Measurements from ENCODE around the gene CCDC106. TPM values are rescaled to one million over a fixed set of nuclear protein-coding genes. Genes with fewer than 3 reads are reported as not detected.
A peak's percentile ranks its signal among the peaks of the same experiment; 100 is the strongest.

CCDC106 gene
- total and polyA plus RNA-seq, 8 donors: 9.7 to 16.8 (median 14.7) TPM

DNA sequence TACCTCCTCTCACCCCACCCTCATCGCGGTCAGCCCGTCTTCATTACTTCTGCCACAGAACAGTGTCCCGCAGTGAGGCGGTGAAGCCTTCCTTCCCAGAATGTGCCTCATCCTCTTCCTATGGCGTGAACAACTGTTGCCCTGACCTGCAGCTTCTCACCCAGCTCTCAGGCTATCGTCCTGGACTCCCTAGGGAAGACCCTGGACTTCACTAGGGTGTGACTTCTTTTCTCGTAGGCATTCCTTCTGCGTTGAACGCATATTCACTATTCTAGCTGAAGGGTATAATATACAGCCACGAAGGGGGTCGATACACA is 41.6 kb upstream of the CCDC106 start:
- H3K4me3 ChIP-seq: peak overlapping the region; percentile 65 to 74
- TF ChIP-seq, protein P1, sequence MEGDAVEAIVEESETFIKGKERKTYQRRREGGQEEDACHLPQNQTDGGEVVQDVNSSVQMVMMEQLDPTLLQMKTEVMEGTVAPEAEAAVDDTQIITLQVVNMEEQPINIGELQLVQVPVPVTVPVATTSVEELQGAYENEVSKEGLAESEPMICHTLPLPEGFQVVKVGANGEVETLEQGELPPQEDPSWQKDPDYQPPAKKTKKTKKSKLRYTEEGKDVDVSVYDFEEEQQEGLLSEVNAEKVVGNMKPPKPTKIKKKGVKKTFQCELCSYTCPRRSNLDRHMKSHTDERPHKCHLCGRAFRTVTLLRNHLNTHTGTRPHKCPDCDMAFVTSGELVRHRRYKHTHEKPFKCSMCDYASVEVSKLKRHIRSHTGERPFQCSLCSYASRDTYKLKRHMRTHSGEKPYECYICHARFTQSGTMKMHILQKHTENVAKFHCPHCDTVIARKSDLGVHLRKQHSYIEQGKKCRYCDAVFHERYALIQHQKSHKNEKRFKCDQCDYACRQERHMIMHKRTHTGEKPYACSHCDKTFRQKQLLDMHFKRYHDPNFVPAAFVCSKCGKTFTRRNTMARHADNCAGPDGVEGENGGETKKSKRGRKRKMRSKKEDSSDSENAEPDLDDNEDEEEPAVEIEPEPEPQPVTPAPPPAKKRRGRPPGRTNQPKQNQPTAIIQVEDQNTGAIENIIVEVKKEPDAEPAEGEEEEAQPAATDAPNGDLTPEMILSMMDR (IDR thresholded peaks at IDR 0.05): no peak
- no peaks in the 10 kb centered on the region for H3K9me3 ChIP-seq
- no peaks in the 10 kb centered on the region for H3K27me3 ChIP-seq
- H3K36me3 ChIP-seq: peaks cover 0 to 35% of the 10 kb centered on the region in 2 donors
- intact Hi-C loops (cut with DNase I): loop anchor here in 1 of 2 donors (10.0 kb wide), 1 partner anchor 92 kb away; no protein-coding TSS in a partner anchor
- H3K27ac ChIP-seq: peak overlapping the region; percentile 91 to 95
- DNase-seq (no peak), ATAC-seq (no peak)
- peaks cover 7 to 74% of the 10 kb centered on the region in 2 donors for H3K4me1 ChIP-seq

DNA sequence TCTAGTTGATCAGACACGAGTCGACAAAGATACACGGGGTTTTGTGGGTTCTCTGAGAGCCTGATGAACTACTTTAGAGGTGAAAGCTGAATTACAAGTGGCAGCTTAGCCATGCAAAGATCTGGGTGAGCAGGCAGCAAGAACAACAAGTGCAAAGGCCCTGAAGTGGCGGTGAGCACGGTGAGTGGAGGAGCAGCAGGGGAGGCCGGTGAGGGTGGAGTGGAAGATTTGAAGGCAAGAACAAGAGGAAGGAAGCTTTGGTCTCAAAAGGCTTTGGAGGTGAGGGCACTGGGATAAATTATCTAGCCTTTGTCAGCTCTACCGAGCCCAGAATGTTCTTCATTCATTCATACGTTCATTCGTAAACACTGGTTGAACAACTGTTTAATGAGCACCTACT is 41.2 kb upstream of the CCDC106 start:
- no peaks in the 10 kb centered on the region for H3K9me3 ChIP-seq
- ATAC-seq (no peak), DNase-seq (no peak)
- H3K4me3 ChIP-seq: peak overlapping the region; percentile 65 to 74
- H3K27me3 ChIP-seq: no peaks in the 10 kb centered on the region
- H3K4me1 ChIP-seq: peaks cover 7 to 73% of the 10 kb centered on the region in 2 donors
- H3K27ac ChIP-seq: peak overlapping the region in 1 of 2 donors; percentile 95
- TF ChIP-seq, protein P1 (IDR thresholded peaks at IDR 0.05): no peak
- H3K36me3 ChIP-seq: peaks cover 0 to 35% of the 10 kb centered on the region in 2 donors
- intact Hi-C loops (cut with DNase I): loop anchor here in 1 of 2 donors (10.0 kb wide), 1 partner anchor 92 kb away; no protein-coding TSS in a partner anchor

DNA sequence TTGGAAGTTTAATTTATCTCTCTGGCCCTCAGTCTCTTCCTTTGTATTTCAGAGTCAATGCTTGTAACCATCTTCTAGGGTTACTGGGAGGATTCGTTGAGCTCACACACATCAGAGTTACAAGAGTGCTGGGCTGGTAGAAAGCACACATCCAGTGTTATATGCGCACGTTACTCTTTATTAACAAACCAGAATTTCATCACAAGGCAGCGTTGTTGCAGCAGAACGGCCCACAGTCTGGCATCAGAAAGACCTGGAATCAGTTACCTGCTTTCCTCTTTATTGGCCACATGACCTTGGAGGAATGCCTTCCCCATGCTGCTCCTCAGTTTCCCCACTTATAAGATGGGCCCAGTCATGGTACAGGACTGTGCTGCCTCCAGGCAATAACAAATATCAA is 38.7 kb upstream of the CCDC106 start:
- ATAC-seq (no peak), DNase-seq (no peak)
- H3K9me3 ChIP-seq: no peaks in the 10 kb centered on the region
- H3K4me3 ChIP-seq: no peak overlapping the region
- no peaks in the 10 kb centered on the region for H3K27me3 ChIP-seq
- H3K27ac ChIP-seq: no peak overlapping the region
- intact Hi-C loops (cut with DNase I): loop anchor here in 1 of 2 donors (10.0 kb wide), 1 partner anchor 95 kb away; no protein-coding TSS in a partner anchor
- H3K36me3 ChIP-seq: peaks cover 0 to 33% of the 10 kb centered on the region in 2 donors
- H3K4me1 ChIP-seq: peaks cover 7 to 58% of the 10 kb centered on the region in 2 donors
- TF ChIP-seq, protein P1 (IDR thresholded peaks at IDR 0.05): no peak

DNA sequence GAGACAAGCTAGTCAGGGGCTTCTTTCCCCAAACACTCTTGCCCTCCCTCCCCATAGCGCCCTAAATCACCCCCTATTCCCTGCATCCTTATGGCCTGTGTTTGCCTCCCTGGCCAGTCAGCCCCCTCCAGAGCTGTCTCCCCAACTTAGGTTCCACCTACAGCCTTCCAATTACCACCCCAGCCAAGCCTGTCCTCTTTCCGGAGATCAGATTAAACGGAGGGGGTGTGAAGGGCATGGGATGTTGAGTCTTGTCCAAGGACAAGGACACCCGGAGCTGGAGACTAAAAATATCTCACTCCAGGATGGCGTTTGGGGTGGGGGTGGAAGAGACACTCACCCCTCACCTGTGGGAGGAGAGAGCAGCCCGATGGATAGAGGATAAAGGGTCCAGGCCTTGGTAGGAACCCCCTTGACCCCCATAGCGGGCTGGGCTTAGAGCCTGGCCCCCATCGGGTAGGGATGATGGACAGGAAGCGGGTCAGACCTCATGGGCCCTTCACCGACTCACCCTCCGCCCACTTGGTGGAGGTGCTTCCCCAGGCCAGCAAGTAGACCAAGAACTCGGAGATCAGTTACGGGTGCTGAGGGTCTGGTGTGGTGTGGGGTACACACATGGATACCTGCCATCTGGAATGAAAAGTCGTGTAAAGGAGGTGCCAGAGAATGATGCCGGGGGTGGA is 36.6 kb upstream of the CCDC106 start:
- no peaks in the 10 kb centered on the region for H3K27me3 ChIP-seq
- no peaks in the 10 kb centered on the region for H3K9me3 ChIP-seq
- intact Hi-C loops (cut with DNase I): no loop called here
- no peak for ATAC-seq
- no peak for DNase-seq
- H3K4me3 ChIP-seq: no peak overlapping the region
- H3K27ac ChIP-seq: no peak overlapping the region
- peaks cover 0 to 54% of the 10 kb centered on the region in 2 donors for H3K36me3 ChIP-seq
- TF ChIP-seq, protein P1 (IDR thresholded peaks at IDR 0.05): no peak
- H3K4me1 ChIP-seq: peaks cover 5 to 48% of the 10 kb centered on the region in 2 donors

DNA sequence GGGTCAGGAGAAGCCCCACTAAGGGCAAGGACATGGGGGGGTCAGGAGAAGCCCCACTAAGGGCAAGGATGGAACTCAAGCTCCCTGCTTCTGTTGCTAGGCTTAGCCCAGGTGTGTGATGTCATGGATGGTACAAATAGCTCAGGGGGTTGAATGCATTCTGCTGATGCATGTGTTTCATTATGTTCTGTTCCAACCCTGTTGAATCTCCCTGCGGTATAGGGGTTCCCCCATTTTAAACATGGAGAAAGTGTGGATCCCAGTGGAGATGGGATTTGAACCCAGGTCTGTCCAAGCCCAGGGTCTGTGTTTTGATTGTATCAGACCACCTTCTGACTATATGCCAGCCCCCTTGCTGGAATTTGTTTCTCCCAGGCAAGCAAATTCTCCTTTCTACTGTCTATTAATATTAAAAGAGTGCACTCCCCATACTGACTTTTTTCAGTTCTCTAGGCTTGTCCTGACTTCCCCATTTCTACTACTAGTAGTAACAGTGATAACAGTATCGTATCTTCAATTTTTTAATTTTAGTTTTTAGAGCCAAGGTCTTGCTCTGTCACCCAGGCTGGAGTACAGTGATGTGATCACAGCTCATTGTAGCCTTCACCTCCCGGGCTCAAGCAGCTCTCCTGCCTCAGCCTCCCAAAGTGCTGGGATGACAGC is 35.9 kb upstream of the CCDC106 start:
- Histone ChIP-seq H3K27ac (no peak overlapping the region), H3K36me3 (peaks cover 0 to 61% of the 10 kb centered on the region in 2 donors), H3K27me3 (no peaks in the 10 kb centered on the region), H3K9me3 (no peaks in the 10 kb centered on the region), H3K4me3 (no peak overlapping the region), H3K4me1 (peaks cover 0 to 41% of the 10 kb centered on the region in 2 donors)
- intact Hi-C loops (cut with DNase I): no loop called here
- TF ChIP-seq, protein P1 (IDR thresholded peaks at IDR 0.05): no peak
- ATAC-seq: no peak
- no peak for DNase-seq

Measured in left lung (tissue), 10 donors.